PFSK-1 (cell line): Measurements from ENCODE around the gene SLC66A2.

Experiments used
- FOXP2 ChIP-seq: optimal IDR thresholded peaks from 2 replicates; pipeline ENCODE3; 2011; ENCODE audit warnings: borderline replicate concordance, control low read depth, inconsistent platforms; ENCODE audit not compliant: insufficient read depth; ENCODE audit errors: extremely low read length, extremely low read depth
- POLR2AphosphoS5 ChIP-seq: IDR thresholded peaks from 2 replicates; pipeline ENCODE4 v1.6.1; 2012; ENCODE audit warnings: low read depth, mild to moderate bottlenecking, control low read depth, low read length, moderate library complexity
- REST ChIP-seq, 2 experiments: IDR thresholded peaks; 2 replicates each; pipeline versions ENCODE4 v1.6.1 to v1.8.0; 2011 to 2012; ENCODE audit warnings: low read depth in 2 of 2, low read length in 2 of 2, control low read depth in 1 of 2, inconsistent platforms in 1 of 2, mild to moderate bottlenecking in 1 of 2, moderate library complexity in 1 of 2; ENCODE audit not compliant: insufficient read depth in 1 of 2
- SIN3A ChIP-seq: IDR thresholded peaks from 2 replicates; pipeline ENCODE4 v1.6.1; 2012; ENCODE audit warnings: mild to moderate bottlenecking, low read length, moderate library complexity, borderline replicate concordance; ENCODE audit not compliant: insufficient read depth
- TAF1 ChIP-seq: IDR thresholded peaks from 2 replicates; pipeline ENCODE4 v1.6.1; 2012; ENCODE audit warnings: low read length, control low read depth, borderline replicate concordance; ENCODE audit not compliant: insufficient read depth

Gene SLC66A2

GRCh38 chr18:79926306-79926705, 25.1 kb downstream of the SLC66A2 start:
- no peak for TF ChIP-seq REST (IDR thresholded peaks at IDR 0.05; ENCODE audit: insufficient read depth in 1 of 2, low read depth in 2 of 2, low read length in 2 of 2)
- no peak for TF ChIP-seq FOXP2
- no peak for TF ChIP-seq POLR2AphosphoS5
- TF ChIP-seq TAF1: no peak
- TF ChIP-seq SIN3A: no peak

- no peak for TF ChIP-seq REST (IDR thresholded peaks at IDR 0.05; ENCODE audit: insufficient read depth in 1 of 2, low read depth in 2 of 2, low read length in 2 of 2)
- no peak for TF ChIP-seq SIN3A
- TF ChIP-seq TAF1: no peak
- no peak for TF ChIP-seq POLR2AphosphoS5
- TF ChIP-seq FOXP2: no peak
These were observed 26.4 kb downstream of the SLC66A2 start for GRCh38 chr18:79924814-79925731.

DNA sequence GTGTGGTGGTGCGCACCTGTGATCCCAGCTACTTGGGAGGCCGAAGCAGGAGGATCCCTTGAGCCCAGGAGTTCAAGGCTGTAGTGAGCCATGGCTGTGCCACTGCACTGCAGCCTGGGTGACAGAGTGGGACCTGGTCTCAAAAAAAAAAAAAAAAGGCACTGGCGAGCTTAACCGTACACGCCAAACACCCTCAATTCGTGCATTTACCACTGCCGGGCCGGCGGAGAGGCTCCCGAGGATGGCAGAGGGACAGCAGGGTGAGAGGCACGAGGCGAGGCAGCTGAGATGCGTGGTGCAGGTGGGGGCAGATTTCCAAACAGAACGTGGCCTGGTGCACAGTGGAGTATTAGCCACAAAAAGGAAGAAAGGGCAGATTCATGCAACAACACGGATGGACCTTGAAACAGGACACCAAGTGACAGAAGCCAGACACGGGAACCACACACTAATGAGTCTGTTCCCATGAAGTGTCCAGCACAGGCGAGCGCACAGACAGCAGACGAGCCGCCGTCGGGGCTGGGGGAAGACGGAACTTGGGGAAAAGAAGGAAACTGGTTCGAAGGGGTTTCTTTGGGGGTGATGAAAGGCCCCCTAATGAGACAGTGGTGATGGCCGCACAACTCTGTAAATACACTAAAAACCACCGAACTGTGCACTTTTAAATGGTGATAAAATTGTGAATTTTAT, 27.4 kb downstream of the SLC66A2 start:
- no peak for TF ChIP-seq TAF1
- no peak for TF ChIP-seq REST (IDR thresholded peaks at IDR 0.05; ENCODE audit: insufficient read depth in 1 of 2, low read depth in 2 of 2, low read length in 2 of 2)
- no peak for TF ChIP-seq POLR2AphosphoS5
- TF ChIP-seq FOXP2: no peak
- no peak for TF ChIP-seq SIN3A

DNA sequence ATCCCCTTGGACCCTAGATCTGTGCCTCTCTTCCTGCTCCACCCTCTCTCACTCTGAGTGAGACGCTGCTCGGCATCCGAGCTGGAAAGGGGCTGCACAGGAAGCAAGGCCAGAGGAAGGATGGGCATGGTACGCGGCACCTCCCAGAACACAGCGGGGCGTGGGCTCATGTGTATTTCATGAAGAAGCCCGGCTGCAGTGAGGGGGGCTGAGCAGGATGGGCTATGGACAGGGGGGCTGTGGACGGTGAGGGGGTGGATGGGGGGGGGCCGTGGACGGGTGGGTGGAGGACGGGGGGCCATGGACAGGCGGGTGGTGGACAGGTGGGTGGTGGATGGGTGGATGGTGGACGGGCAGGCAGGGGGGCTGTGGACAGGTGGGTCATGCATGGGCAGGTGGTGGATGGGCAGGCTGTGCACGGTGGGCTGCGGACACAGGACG, 28.5 kb downstream of the SLC66A2 start:
- no peak for TF ChIP-seq REST (IDR thresholded peaks at IDR 0.05; ENCODE audit: insufficient read depth in 1 of 2, low read depth in 2 of 2, low read length in 2 of 2)
- no peak for TF ChIP-seq POLR2AphosphoS5
- TF ChIP-seq FOXP2: no peak
- no peak for TF ChIP-seq SIN3A
- TF ChIP-seq TAF1: no peak
